Stimulated activated CD4-positive, alpha-beta T cell treated with anti-CD3 and anti-CD28 coated beads, Interleukin-4, amount 100 ng/mL, for 48 hours (primary cell): Measurements from ENCODE around the gene EPB41L4B.
"Not testable (repeated sequence)": the region's sequence is repeated elsewhere in the genome, so short reads cannot be mapped to it uniquely, and the experiment has no call there.

Source experiments
- DNase-seq, 2 donors: peaks; one replicate each; pipeline ENCODE4 v3.0.0-alpha.2; 2020; ENCODE audit warnings: low read depth in 2 of 2

EPB41L4B gene

DNA sequence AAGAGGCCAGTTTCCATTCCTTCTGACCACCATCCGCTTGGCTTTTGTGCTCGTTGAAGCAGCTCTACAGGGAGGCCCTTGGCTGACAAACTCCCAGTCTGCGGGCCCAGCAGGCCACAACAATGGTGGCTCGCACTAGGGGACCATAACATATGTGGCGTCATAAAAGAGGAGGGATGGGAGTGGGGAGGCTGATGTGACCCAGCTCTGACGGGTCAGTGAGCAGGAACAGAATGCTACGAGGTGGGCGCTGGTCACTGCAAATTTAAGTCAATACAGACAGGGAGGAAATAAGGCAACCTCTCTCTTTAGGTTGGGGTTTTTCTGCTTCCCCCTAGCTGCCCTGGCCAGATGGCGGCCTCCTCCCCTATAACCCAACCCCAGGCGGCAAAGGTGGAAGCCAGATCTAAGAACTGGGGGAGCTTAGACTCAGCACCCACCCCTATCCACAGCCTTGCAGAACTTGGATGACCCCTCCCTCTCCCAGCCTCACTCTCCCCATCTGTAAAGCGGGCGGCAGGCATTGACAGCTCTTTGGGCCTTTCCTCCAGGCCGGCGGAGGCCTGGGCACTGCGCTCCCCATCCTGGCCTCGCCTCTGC lies 154.6 kb downstream of the EPB41L4B start:
- no peak for DNase-seq

- DNase-seq = no peak
Measured at GRCh38 chr9:109164042-109164441, 156.8 kb downstream of the EPB41L4B start.

- no peak for DNase-seq
Measured at GRCh38 chr9:109163194-109163593, 157.7 kb downstream of the EPB41L4B start.

DNA sequence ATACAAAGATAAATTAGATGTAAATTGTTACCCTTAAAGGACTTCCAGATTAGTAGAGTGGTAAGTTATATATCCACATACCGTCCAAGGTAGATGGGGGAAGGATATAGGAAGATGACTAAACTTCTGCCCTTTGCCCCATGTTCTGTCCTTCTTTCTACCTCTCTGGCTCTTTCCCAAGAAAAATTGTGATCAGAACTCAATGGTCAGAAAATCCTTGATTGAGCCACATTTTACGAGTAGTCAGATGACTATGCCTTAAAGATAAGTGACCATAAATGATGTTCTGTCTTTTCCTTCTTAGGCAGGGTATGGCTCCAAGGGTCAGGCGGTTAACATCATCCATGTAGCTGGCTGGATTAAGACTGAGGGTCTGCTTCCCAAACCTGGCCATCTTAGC lies 158.2 kb downstream of the EPB41L4B start:
- DNase-seq = no peak

DNA sequence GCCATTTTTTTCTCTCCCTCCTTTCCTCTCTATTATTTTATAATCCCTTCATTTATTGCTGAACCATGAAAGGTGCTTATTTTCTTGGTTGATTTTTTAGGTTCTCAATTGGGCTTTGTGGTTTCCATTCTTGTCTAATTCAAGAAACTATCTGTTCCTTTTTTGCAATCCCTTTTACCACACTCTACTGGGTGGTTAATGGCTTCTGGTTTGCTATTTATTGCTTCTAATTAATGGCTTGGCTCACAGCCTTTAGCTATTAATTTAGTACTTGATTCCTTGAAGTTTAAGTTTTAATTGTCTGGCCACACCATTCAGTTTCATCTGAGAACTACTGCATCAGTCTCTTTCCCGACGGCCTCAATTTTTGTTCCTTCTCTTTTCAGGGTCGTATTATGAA lies 159.4 kb downstream of the EPB41L4B start:
- no peak for DNase-seq

DNA sequence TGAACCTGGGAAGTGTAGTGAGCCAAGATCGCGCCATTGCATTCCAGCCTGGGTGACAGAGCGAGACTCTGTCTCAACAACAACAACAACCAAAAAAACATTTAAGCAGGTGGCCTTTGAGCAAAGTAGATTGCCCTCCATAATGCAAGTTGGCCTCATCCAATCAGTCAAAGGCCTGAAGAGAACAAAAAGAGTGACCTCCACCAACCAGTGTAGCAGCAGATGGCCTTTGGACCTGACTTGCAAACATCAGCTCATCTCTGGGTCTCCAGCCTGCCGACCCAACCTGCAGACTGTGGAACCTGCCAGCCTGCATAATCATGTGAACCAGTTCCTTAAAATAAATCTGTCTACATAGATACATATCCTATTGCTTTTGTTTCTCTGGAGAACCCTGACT lies 161.3 kb downstream of the EPB41L4B start:
- DNase-seq = no peak

DNA sequence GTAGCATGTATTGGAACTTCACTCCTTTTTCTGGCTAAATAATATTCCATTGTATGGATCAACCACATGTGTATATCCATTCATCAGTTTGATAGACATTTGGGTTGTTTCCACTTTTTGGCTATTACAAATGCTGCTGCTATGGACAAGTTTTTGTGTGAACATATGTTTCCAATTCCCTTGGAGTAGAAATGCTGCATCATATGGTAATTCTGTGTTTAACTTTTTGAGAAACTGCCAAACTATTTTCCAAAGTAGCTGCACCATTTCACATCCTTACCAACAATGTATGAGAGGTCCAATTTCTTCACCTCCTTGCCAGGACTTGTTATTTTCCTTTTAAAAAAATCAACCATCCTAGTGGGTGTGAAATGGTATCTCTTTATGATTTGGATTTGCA lies 162.2 kb downstream of the EPB41L4B start:
- DNase-seq = no peak

DNA sequence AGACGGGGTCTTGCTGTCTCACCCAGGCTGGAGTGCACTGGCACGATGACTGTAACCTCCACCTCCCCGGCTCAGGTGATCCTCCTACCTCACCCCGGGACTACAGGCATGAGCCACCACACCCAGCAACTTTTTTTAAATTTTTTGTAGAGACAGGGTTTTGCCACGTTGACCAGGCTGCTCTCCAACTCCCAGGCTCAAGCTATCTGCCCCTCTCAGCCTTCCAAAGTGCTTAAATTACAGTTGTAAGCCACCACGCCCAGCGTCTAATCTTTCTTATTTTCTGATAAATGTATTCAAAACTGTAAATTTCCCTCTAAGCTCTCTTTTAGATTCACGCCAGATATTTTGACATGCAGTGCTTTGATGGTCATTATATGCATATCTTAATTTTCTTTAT lies 164.2 kb downstream of the EPB41L4B start:
- DNase-seq = no peak

GRCh38 chr9:109150925-109151545 lies 169.8 kb downstream of the EPB41L4B start:
- DNase-seq = no peak

GRCh38 chr9:109149722-109150121 lies 171.1 kb downstream of the EPB41L4B start:
- DNase-seq = no peak

DNA sequence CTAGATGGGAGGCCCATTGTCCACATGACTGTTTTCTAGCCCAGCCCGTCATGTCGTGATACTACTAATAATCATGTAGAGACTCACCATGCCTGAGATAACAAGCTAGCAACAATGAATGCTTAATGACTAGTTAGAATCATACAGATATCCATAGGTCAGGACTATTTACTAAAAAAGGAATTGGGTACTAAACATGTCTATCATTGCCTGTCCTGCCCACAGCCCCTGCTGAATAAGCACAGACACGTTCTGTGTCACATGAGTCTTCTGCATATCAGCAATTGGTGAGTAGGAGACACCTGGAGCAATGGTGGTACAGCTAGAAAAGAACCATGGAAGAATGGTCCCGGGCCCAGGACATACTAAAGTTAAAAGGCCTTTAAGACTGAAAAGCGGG lies 171.8 kb downstream of the EPB41L4B start:
- DNase-seq = no peak

DNA sequence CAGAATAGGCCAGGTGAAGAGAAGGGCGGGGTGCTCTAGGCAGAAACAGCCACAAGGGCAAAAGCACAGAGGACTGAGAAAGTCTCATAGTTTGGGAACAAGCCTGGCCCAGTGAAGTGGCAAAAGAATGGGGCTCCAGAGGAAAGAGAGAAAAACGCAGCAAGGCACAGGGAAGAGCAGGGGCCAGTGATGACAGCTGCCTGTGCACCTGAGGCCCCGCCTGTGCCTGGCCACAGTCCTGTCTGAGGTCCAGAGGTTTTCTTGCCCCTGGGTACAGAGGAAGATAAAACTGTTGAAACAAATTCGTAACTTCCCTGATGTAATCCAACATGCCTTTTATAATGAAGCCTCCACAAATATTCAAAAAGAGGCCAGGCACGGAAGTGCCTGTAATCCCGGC lies 175.8 kb downstream of the EPB41L4B start:
- no peak for DNase-seq

DNA sequence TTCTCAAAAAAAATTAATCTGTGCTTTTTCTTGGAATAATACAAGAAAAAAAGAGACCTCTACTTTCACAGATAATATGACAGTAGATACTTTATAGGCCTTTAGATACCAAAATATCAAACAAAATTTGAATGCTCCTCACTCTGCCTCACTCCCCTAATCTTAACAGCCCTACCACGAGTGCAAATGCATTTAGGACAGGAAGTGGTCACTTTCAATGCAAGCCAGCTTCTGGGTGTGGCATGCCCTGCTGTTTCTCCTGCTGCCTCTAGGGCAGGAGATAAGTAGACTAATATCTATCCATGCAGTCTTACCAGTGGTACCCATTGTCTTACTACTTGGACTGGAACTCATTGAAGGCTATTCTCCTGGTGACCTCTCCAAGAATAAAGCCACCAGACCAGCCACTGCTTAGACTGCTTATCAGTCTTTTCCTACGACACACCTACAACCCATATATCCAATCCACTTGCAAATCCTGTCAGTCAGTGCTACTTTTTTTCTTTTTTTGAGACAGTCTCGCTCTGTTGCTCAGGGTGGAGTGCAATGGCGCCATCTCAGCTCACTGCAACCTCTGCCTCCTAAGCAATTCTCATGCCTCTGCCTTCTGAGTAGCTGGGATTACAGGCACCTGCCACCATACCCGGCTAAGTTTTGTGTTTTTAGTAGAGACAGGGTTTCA lies 176.8 kb downstream of the EPB41L4B start:
- no peak for DNase-seq

DNA sequence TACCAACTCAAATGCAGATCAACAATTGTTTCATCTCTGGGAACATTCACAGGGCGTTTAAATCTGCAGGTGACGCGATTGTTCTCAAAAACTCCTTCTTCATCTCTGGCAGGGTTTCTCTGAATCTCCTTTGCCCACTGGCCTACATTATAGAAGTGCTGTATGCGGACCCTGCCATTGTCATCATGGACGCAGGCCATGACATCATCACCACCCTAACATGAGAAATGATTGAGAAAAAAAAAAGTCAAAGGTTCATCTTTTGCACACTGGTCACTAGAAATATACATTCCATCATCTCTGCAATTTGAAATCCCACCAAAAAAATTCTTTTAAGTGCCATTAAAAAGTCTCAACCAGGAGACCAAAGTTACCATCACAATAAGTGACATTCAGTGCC lies 179.5 kb downstream of the EPB41L4B start:
- no peak for DNase-seq

DNA sequence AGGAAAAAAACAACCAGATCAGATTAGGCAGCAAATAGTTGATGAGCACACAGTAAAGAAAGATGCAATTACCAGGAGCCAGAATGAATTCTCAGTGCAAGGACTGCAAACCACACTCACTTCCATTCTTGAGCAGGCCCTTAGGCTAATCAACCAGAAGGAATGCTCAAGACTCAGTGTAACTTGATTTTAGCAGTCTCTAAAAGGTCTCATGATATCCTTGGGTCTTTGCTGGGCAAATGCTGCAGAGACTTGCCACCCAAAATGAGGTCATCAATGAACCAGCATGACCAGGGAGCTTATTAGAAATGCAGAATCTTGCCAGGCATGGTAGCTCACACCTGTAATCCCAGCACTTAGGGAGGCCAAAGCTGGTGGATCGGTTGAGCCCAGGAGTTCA lies 181.0 kb downstream of the EPB41L4B start:
- no peak for DNase-seq

GRCh38 chr9:109138421-109138820 lies 182.4 kb downstream of the EPB41L4B start:
- DNase-seq = no peak

DNA sequence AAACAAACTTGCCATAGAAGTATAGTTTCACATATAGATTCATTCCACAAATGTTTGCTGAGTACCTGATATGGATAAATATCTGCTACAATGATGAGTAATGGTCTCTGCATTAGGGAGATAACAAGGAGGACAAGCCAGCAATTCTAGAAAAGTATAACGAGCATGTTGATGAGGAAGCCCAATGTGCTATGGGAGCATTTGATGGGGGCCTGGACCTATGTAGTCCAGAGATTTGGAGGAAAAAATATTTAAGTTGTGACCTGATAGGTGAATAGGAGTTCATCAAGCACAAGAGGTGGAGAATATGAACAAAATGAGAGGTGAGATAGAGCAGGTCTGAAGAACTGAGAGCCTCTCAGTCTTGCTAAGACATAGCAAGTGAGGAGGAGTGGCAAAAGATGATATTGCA lies 186.7 kb downstream of the EPB41L4B start:
- no peak for DNase-seq

- no peak for DNase-seq
Measured at GRCh38 chr9:109133533-109133932, 187.3 kb downstream of the EPB41L4B start.

DNA sequence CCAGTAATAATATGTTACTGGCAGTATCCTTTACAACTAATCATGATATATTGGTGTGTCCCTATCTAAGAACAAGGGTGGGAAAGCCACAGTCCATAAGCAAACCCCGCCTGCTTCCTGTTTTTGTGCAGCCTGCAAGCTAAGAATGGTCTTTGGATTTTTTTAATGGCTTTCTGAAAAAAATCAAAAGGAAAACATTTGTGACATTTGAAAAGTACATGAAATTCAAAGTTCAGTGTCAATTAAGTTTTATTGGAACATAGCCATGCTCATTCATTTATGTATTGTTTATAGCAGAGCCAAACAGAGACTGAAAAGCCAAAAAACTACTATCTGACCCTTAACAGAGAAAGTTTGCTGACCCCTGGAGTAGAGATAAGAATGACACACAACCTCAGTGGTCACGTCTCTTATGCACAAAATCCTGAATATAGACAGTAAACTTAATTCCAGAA lies 188.3 kb downstream of the EPB41L4B start:
- DNase-seq = no peak

GRCh38 chr9:109129470-109130197 lies 191.2 kb downstream of the EPB41L4B start:
- DNase-seq = no peak

DNA sequence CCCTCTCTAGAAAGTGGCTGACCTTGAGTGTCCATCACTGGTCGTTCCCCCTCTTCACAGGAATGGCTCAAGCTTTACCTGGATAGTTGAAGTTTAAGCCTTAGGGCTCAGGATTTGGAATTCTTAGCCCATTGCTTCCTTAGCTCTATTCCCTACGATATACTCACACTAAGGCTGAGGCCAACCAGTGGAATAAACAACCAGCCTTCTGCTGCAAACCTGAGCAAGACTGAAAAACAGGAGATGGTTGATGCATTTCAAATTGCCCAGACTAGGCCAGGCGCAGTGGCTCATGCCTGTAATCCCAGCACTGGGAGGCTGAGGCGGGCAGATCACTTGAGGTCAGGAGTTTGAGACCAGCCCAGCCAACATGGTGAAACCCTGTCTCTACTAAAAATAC lies 194.2 kb downstream of the EPB41L4B start:
- not testable (repeated sequence) for DNase-seq

- DNase-seq = no peak
Measured at GRCh38 chr9:109124121-109124520, 196.7 kb downstream of the EPB41L4B start.
